MM.1S (cell line): ENCODE results near the gene GSTA1.
"Not testable (repeated sequence)": the region's sequence is repeated elsewhere in the genome, so short reads cannot be mapped to it uniquely, and the experiment has no call there.

Experiments used
- DNase-seq: peaks from one replicate; pipeline ENCODE4 v3.0.0-alpha.2; 2015
- H2AFZ ChIP-seq: fragments of 300-600 bp; sonication (generic); 2 replicates; pipeline ENCODE4 v1.6.0; 2016; ENCODE audit warnings: antibody characterized with exemption, low read length
- H3F3A ChIP-seq: fragments of 300-600 bp; sonication (generic); 2 replicates; pipeline ENCODE4 v1.6.1; 2016; ENCODE audit warnings: mild to moderate bottlenecking, antibody characterized with exemption, low read length, moderate library complexity, mixed read lengths; ENCODE audit not compliant: insufficient read depth
- H3K27ac ChIP-seq: fragments of 300-600 bp; sonication (generic); 2 replicates; pipeline ENCODE4 v1.5.1; 2016; ENCODE audit warnings: mild to moderate bottlenecking, low read length
- H3K27me3 ChIP-seq: fragments of 300-600 bp; sonication (generic); replicated peaks from 2 replicates; pipeline ENCODE4 v1.6.0; 2016; ENCODE audit warnings: low read length; ENCODE audit not compliant: insufficient read depth
- H3K36me3 ChIP-seq: fragments of 300-600 bp; sonication (generic); replicated peaks from 2 replicates; pipeline ENCODE4 v1.6.1; 2016; ENCODE audit warnings: mild to moderate bottlenecking, low read length, mixed read lengths; ENCODE audit not compliant: insufficient read depth
- H3K4me1 ChIP-seq: fragments of 300-600 bp; sonication (generic); 2 replicates; pipeline ENCODE4 v1.6.1; 2016; ENCODE audit warnings: low read length, mixed read lengths
- H3K4me2 ChIP-seq: fragments of 300-600 bp; sonication (generic); 2 replicates; pipeline ENCODE4 v1.6.0; 2016; ENCODE audit warnings: low read depth, low read length
- H3K4me3 ChIP-seq: fragments of 300-600 bp; sonication (generic); 2 replicates; pipeline ENCODE4 v1.5.1; 2016; ENCODE audit warnings: low read length, mixed read lengths
- H3K79me2 ChIP-seq: fragments of 300-600 bp; sonication (generic); 2 replicates; pipeline ENCODE4 v1.6.1; 2016; ENCODE audit warnings: mixed run types, low read length, mixed read lengths
- H3K9ac ChIP-seq: fragments of 300-600 bp; sonication (generic); 2 replicates; pipeline ENCODE4 v1.6.1; 2016; ENCODE audit warnings: low read length, mixed read lengths
- H3K9me2 ChIP-seq: fragments of 300-600 bp; sonication (generic); replicated peaks from 2 replicates; pipeline ENCODE4 v1.6.1; 2016; ENCODE audit warnings: mild to moderate bottlenecking, low read length, mixed read lengths; ENCODE audit not compliant: insufficient read depth
- H3K9me3 ChIP-seq: fragments of 300-600 bp; sonication (generic); replicated peaks from 2 replicates; pipeline ENCODE4 v1.6.1; 2016; ENCODE audit warnings: mild to moderate bottlenecking, low read length, mixed read lengths; ENCODE audit not compliant: insufficient read depth
- H4K20me1 ChIP-seq: fragments of 300-600 bp; sonication (generic); 2 replicates; pipeline ENCODE4 v1.6.1; 2016; ENCODE audit warnings: mild to moderate bottlenecking, low read length, moderate library complexity, mixed read lengths; ENCODE audit not compliant: insufficient read depth
- CTCF ChIP-seq: fragments of 300-600 bp; sonication (generic); IDR thresholded peaks from 2 replicates; pipeline ENCODE4 v1.5.1; 2016; ENCODE audit warnings: antibody characterized with exemption, low read length, mixed read lengths
- EZH2 ChIP-seq: fragments of 300-600 bp; sonication (generic); optimal IDR thresholded peaks from 2 replicates; pipeline ENCODE3; 2017; ENCODE audit warnings: low read depth, mild to moderate bottlenecking, antibody characterized with exemption, low read length, mixed read lengths
- EZH2phosphoT487 ChIP-seq: fragments of 300-600 bp; sonication (generic); IDR thresholded peaks from 2 replicates; pipeline ENCODE4 v1.6.1; 2018; ENCODE audit warnings: antibody characterized with exemption, low read length

The GSTA1 gene

GRCh38 chr6:52808660-52809059 lies 5.0 kb upstream of the GSTA1 start:
- no peak overlapping the region for H3K4me3 ChIP-seq
- H3F3A ChIP-seq: peaks cover 5% of the 10 kb centered on the region
- no peaks in the 10 kb centered on the region for H3K79me2 ChIP-seq
- H4K20me1 ChIP-seq: no peaks in the 10 kb centered on the region
- H3K36me3 ChIP-seq: no peaks in the 10 kb centered on the region
- H3K9me2 ChIP-seq: no peaks in the 10 kb centered on the region
- no peak overlapping the region for H2AFZ ChIP-seq
- H3K9me3 ChIP-seq: no peaks in the 10 kb centered on the region
- H3K27ac ChIP-seq: no peak overlapping the region
- no peak for TF ChIP-seq CTCF
- TF ChIP-seq EZH2phosphoT487: no peak
- no peak for TF ChIP-seq EZH2
- peak overlapping the region; percentile 14; the same call in 1 of the 2 replicates for H3K4me2 ChIP-seq
- peak; percentile 57 for DNase-seq
- no peaks in the 10 kb centered on the region for H3K27me3 ChIP-seq
- H3K4me1 ChIP-seq: peaks cover 9% of the 10 kb centered on the region
- H3K9ac ChIP-seq: no peak overlapping the region

- no peaks in the 10 kb centered on the region for H4K20me1 ChIP-seq
- no peaks in the 10 kb centered on the region for H3K9me3 ChIP-seq
- H3K36me3 ChIP-seq: no peaks in the 10 kb centered on the region
- H3K27me3 ChIP-seq: no peaks in the 10 kb centered on the region
- no peak overlapping the region for H2AFZ ChIP-seq
- H3K9ac ChIP-seq: no peak overlapping the region
- H3K27ac ChIP-seq: no peak overlapping the region
- no peaks in the 10 kb centered on the region for H3F3A ChIP-seq
- H3K79me2 ChIP-seq: no peaks in the 10 kb centered on the region
- H3K4me3 ChIP-seq: no peak overlapping the region
- no peaks in the 10 kb centered on the region for H3K4me1 ChIP-seq
- TF ChIP-seq EZH2phosphoT487 (no peak), CTCF (no peak), EZH2 (no peak)
- no peaks in the 10 kb centered on the region for H3K9me2 ChIP-seq
- no peak for DNase-seq
- no peak overlapping the region for H3K4me2 ChIP-seq
Observed at GRCh38 chr6:52802806-52803205, 810 bp downstream of the GSTA1 start.

GRCh38 chr6:52801188-52801841 lies 2.3 kb downstream of the GSTA1 start:
- H3K9me2 ChIP-seq: no peaks in the 10 kb centered on the region
- no peak overlapping the region for H3K9ac ChIP-seq
- no peak for DNase-seq
- no peaks in the 10 kb centered on the region for H3K36me3 ChIP-seq
- no peaks in the 10 kb centered on the region for H3K4me1 ChIP-seq
- H3K9me3 ChIP-seq: no peaks in the 10 kb centered on the region
- no peaks in the 10 kb centered on the region for H3K79me2 ChIP-seq
- H3K27me3 ChIP-seq: no peaks in the 10 kb centered on the region
- no peak overlapping the region for H3K4me3 ChIP-seq
- H2AFZ ChIP-seq: no peak overlapping the region
- H4K20me1 ChIP-seq: no peaks in the 10 kb centered on the region
- TF ChIP-seq CTCF: no peak
- no peak for TF ChIP-seq EZH2
- H3F3A ChIP-seq: no peaks in the 10 kb centered on the region
- no peak overlapping the region for H3K4me2 ChIP-seq
- H3K27ac ChIP-seq: no peak overlapping the region

GRCh38 chr6:52799272-52799671 lies 4.3 kb downstream of the GSTA1 start:
- H3K4me3 ChIP-seq, H3K9ac ChIP-seq, H3K9me3 ChIP-seq, H3K36me3 ChIP-seq, H4K20me1 ChIP-seq, H3K79me2 ChIP-seq, H3K4me2 ChIP-seq, H3F3A ChIP-seq, DNase-seq, H3K4me1 ChIP-seq, H2AFZ ChIP-seq, H3K9me2 ChIP-seq, H3K27me3 ChIP-seq, H3K27ac ChIP-seq: not testable (repeated sequence)

GRCh38 chr6:52794366-52794765 lies 9.2 kb downstream of the GSTA1 start:
- not testable (repeated sequence) for H2AFZ ChIP-seq, H3K9me3 ChIP-seq, H3K9ac ChIP-seq, H3K4me3 ChIP-seq, H3F3A ChIP-seq, H3K79me2 ChIP-seq, H3K4me2 ChIP-seq, H3K27ac ChIP-seq, H3K36me3 ChIP-seq, H3K4me1 ChIP-seq, DNase-seq, H3K27me3 ChIP-seq, H3K9me2 ChIP-seq, H4K20me1 ChIP-seq
